IMR-90 (cell line): ENCODE results near the gene SRD5A1. TPM values are rescaled to one million over a fixed set of nuclear protein-coding genes. Genes with fewer than 3 reads are reported as not detected.

ENCODE experiments used
- ATAC-seq: fragments of 200-7000 bp; cut with Tn5 transposase; 2 replicates; pipeline ENCODE4 v1.9.1; 2020; ENCODE audit warnings: low read depth, mild to moderate bottlenecking, moderate library complexity
- BruUV-seq: library from RNA; stranded (reverse); fragments of 400-500 nt; replicated peaks from 2 replicates; lab custom pipeline; 2021; lab: Mats Ljungman, UMichigan
- CTCF ChIA-PET: fragments of 300-600 bp; formaldehyde crosslinking; extraction: SDS; loops from one replicate; lab custom pipeline; 2021; ENCODE audit warnings: antibody characterized with exemption; lab: Yijun Ruan, JAX
- POLR2A ChIA-PET: fragments of 300-600 bp; sonication (Branson Sonifier 250); formaldehyde crosslinking; loops from one replicate; lab custom pipeline; 2022; ENCODE audit warnings: antibody characterized with exemption; ENCODE audit not compliant: unreplicated experiment; lab: Charles Lee
- DNase-seq: peaks from one replicate; pipeline ENCODE4 v3.0.0; 2013
- H2AFZ ChIP-seq: replicated peaks from 2 replicates; pipeline ENCODE3; 2013; ENCODE audit warnings: low read length, mild to moderate bottlenecking; ENCODE audit not compliant: poor library complexity
- H2AK5ac ChIP-seq: 2 replicates; pipeline ENCODE4 v1.6.1; 2013; ENCODE audit warnings: low read depth, low read length, inconsistent platforms
- H2AK9ac ChIP-seq: replicated peaks from 2 replicates; pipeline ENCODE3; 2013; ENCODE audit warnings: mild to moderate bottlenecking, low read depth, low read length, moderate library complexity; ENCODE audit not compliant: poor library complexity
- H2BK120ac ChIP-seq: 2 replicates; pipeline ENCODE4 v1.6.1; 2013; ENCODE audit warnings: low read depth, low read length, inconsistent platforms
- H2BK15ac ChIP-seq: 3 replicates; pipeline ENCODE4 v1.6.1; 2013; ENCODE audit warnings: low read depth, low read length, inconsistent platforms
- H2BK20ac ChIP-seq: 2 replicates; pipeline ENCODE4 v1.6.1; 2013; ENCODE audit warnings: low read depth, mild to moderate bottlenecking, inconsistent platforms, low read length, moderate library complexity
- H2BK5ac ChIP-seq: 2 replicates; pipeline ENCODE4 v1.6.1; 2013; ENCODE audit warnings: mild to moderate bottlenecking, low read depth, low read length, inconsistent platforms; ENCODE audit not compliant: poor library complexity, severe bottlenecking
- H3K14ac ChIP-seq: replicated peaks from 2 replicates; pipeline ENCODE4 v1.6.1; 2013; ENCODE audit warnings: low read depth, low read length, inconsistent platforms
- H3K18ac ChIP-seq: 2 replicates; pipeline ENCODE4 v1.6.1; 2013; ENCODE audit warnings: low read depth, low read length, control low read depth
- H3K23ac ChIP-seq: 2 replicates; pipeline ENCODE4 v1.6.1; 2013; ENCODE audit warnings: low read depth, low read length, inconsistent platforms
- H3K27ac ChIP-seq: 2 replicates; pipeline ENCODE4 v1.5.1; 2013; ENCODE audit warnings: mild to moderate bottlenecking, control low read depth, low read length; ENCODE audit not compliant: insufficient read depth
- H3K27me3 ChIP-seq: 2 replicates; pipeline ENCODE4 v1.6.1; 2013; ENCODE audit warnings: low read length; ENCODE audit not compliant: control insufficient read depth, insufficient read depth
- H3K36me3 ChIP-seq: 2 replicates; pipeline ENCODE4 v1.6.1; 2013; ENCODE audit warnings: low read length, mixed read lengths; ENCODE audit not compliant: control insufficient read depth, insufficient read depth
- H3K4ac ChIP-seq: 2 replicates; pipeline ENCODE4 v1.6.1; 2013; ENCODE audit warnings: low read depth, low read length, inconsistent platforms
- H3K4me1 ChIP-seq: 2 replicates; pipeline ENCODE4 v1.6.1; 2013; ENCODE audit warnings: low read length, mixed read lengths; ENCODE audit not compliant: control insufficient read depth, insufficient read depth
- H3K4me2 ChIP-seq: 2 replicates; pipeline ENCODE4 v1.6.1; 2013; ENCODE audit warnings: low read depth, mild to moderate bottlenecking, control low read depth, low read length, moderate library complexity
- H3K4me3 ChIP-seq: 2 replicates; pipeline ENCODE4 v1.5.1; 2013; ENCODE audit warnings: low read depth, mild to moderate bottlenecking, control low read depth, low read length, moderate library complexity; ENCODE audit not compliant: insufficient read depth
- H3K56ac ChIP-seq: 2 replicates; pipeline ENCODE4 v1.6.1; 2013; ENCODE audit warnings: low read length, inconsistent platforms; ENCODE audit not compliant: insufficient read depth; ENCODE audit errors: extremely low read depth
- H3K79me1 ChIP-seq, 2 experiments: 2 replicates each; pipeline ENCODE4 v1.6.1; 2013; ENCODE audit warnings: low read length in 2 of 2, inconsistent platforms in 1 of 2, low read depth in 1 of 2
- H3K9ac ChIP-seq: 2 replicates; pipeline ENCODE4 v1.6.1; 2013; ENCODE audit warnings: low read depth, low read length, control low read depth
- H3K9me1 ChIP-seq: 2 replicates; pipeline ENCODE4 v1.6.1; 2013; ENCODE audit warnings: low read length, inconsistent platforms; ENCODE audit not compliant: insufficient read depth
- H3K9me3 ChIP-seq: 2 replicates; pipeline ENCODE4 v1.6.1; 2013; ENCODE audit warnings: low read length; ENCODE audit not compliant: control insufficient read depth, insufficient read depth
- H4K20me1 ChIP-seq: 2 replicates; pipeline ENCODE4 v1.6.1; 2013; ENCODE audit warnings: low read length, inconsistent platforms; ENCODE audit not compliant: insufficient read depth
- H4K5ac ChIP-seq: 2 replicates; pipeline ENCODE4 v1.6.1; 2013; ENCODE audit warnings: mild to moderate bottlenecking, low read depth, low read length, control low read depth
- H4K8ac ChIP-seq, 2 experiments: 2 replicates each; pipeline ENCODE4 v1.6.1; 2013; ENCODE audit warnings: low read depth in 2 of 2, low read length in 2 of 2, control low read depth in 1 of 2, inconsistent platforms in 1 of 2
- H4K91ac ChIP-seq: 2 replicates; pipeline ENCODE4 v1.6.1; 2013; ENCODE audit warnings: low read depth, low read length, inconsistent platforms; ENCODE audit not compliant: insufficient read depth
- CEBPB ChIP-seq: IDR thresholded peaks from 2 replicates; pipeline ENCODE4 v1.6.1; 2012; ENCODE audit warnings: low read depth, low read length, improper control_type of control experiment
- WGBS, 2 experiments: methylation state at CpG; one replicate each; pipeline versions ENCODE4 v1.1.5 to v1.1.7; 2013; ENCODE audit warnings: missing lambda C conversion rate in 2 of 2; ENCODE audit not compliant: insufficient read length in 1 of 2; ENCODE audit errors: extremely low coverage in 2 of 2; 5-methylcytosine and 5-hydroxymethylcytosine counted together
- dilution Hi-C: fragments of 300-500 bp; cut with HindIII; formaldehyde crosslinking; loops from one replicate; pipeline ENCODE4 v1.14.3; 2018; ENCODE audit warnings: low sequenced_read_pairs; ENCODE audit not compliant: unreplicated experiment
- in situ Hi-C: fragments of 300-500 bp; cut with MboI; formaldehyde crosslinking; loops from 3 replicates; pipeline ENCODE4 v1.14.3; 2019; ENCODE audit warnings: low sequenced_read_pairs, inconsistent platforms, mixed read lengths
- intact Hi-C: fragments of 100-400 bp; cut with micrococcal nuclease; formaldehyde crosslinking; loops from 2 replicates; pipeline ENCODE4 v1.10.0; 2022
- polyA plus RNA-seq, 3 experiments: library from polyadenylated mRNA; depleted of rRNA; stranded (reverse); fragments of >200 nt; gene quantifications; 2 replicates each; pipeline ENCODE4 v1.2.3, GENCODE V29; 2012; ENCODE audit warnings: low replicate concordance in 1 of 3
- total RNA-seq: library from RNA; depleted of rRNA; stranded (reverse); fragments of >200 nt; gene quantifications from 2 replicates; pipeline ENCODE4 v1.2.3, GENCODE V29; 2012
- TF ChIP-seq, protein P1 (sequence below): fragments of 150-350 bp; IDR thresholded peaks from 2 replicates; pipeline ENCODE4 v1.6.1; 2016; ENCODE audit warnings: low read depth, mild to moderate bottlenecking, low read length, moderate library complexity, borderline replicate concordance

The SRD5A1 gene
- total and polyA plus RNA-seq, 2 of the 4 experiments (the other 2 are of a cell fraction) = 6.3 to 18.2 TPM

DNA sequence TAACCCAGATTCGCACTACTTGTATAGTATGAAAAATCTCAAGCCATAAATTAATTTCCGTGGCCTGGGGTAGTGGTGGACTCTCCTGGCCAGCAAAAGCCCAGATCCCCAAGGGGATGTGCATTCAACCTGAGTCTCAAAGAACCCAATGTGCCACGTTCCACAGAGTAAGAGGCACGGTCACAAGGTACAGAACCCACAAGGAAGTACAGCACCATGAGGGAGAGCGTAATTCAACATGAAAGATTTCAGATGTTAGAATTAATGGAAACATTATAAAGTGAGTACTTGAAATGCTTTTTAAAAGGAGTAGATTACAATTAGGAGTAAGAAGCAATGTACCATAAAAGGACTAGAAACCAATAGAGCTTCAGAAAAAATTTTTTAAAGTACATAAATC, 23.4 kb downstream of the SRD5A1 start:
- H2BK120ac ChIP-seq = no peak overlapping the region
- H3K4me2 ChIP-seq = no peak overlapping the region
- no peak overlapping the region for H4K5ac ChIP-seq
- no peak for DNase-seq
- H2AK9ac ChIP-seq = no peak overlapping the region
- H3K4me3 ChIP-seq = no peak overlapping the region
- CTCF ChIA-PET = no interaction called here
- H3K27ac ChIP-seq = no peak overlapping the region
- in situ Hi-C loops = no loop called here
- no peaks in the 10 kb centered on the region for H3K27me3 ChIP-seq
- H3K9ac ChIP-seq = no peak overlapping the region
- no peak overlapping the region for H2BK5ac ChIP-seq
- intact Hi-C loops = no loop called here
- no TSS peak for BruUV-seq
- dilution Hi-C loops = no loop called here
- POLR2A ChIA-PET = no interaction called here
- no peak overlapping the region for H3K56ac ChIP-seq
- H4K8ac ChIP-seq = no peak overlapping the region
- H3K23ac ChIP-seq = no peak overlapping the region
- no peak for ATAC-seq
- no peak overlapping the region for H3K18ac ChIP-seq
- H4K20me1 ChIP-seq = no peaks in the 10 kb centered on the region
- no peak overlapping the region for H2AFZ ChIP-seq
- no peak overlapping the region for H3K14ac ChIP-seq
- TF ChIP-seq CEBPB = no peak
- TF ChIP-seq, protein P1, sequence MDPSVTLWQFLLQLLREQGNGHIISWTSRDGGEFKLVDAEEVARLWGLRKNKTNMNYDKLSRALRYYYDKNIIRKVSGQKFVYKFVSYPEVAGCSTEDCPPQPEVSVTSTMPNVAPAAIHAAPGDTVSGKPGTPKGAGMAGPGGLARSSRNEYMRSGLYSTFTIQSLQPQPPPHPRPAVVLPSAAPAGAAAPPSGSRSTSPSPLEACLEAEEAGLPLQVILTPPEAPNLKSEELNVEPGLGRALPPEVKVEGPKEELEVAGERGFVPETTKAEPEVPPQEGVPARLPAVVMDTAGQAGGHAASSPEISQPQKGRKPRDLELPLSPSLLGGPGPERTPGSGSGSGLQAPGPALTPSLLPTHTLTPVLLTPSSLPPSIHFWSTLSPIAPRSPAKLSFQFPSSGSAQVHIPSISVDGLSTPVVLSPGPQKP = no peak
- no peak overlapping the region for H2BK20ac ChIP-seq
- H2BK15ac ChIP-seq = no peak overlapping the region
- H3K4ac ChIP-seq = no peak overlapping the region
- H3K9me1 ChIP-seq = no peaks in the 10 kb centered on the region; the same call in 1 of the 2 replicates
- H3K9me3 ChIP-seq = peaks cover 3% of the 10 kb centered on the region; the same call in 1 of the 2 replicates
- no peaks in the 10 kb centered on the region for H3K4me1 ChIP-seq
- peaks cover 6% of the 10 kb centered on the region in 2 experiments; a peak in 2 of 4 replicates for H3K79me1 ChIP-seq
- H3K36me3 ChIP-seq = peaks cover 25% of the 10 kb centered on the region
- H4K91ac ChIP-seq = no peak overlapping the region
- no peak overlapping the region for H2AK5ac ChIP-seq
- 100% methylated on average over 1 of the region's 5 CpGs; no CpG with 5 or more reads in 1 of the 2 experiments for WGBS, 2 experiments
